HG02943 (cell line): ENCODE results near the gene ENTPD5.
"Not testable (repeated sequence)": the region's sequence is repeated elsewhere in the genome, so short reads cannot be mapped to it uniquely, and the experiment has no call there.

Experiments used
- ATAC-seq: cut with Tn5 transposase; IDR thresholded peaks from one replicate; pipeline ENCODE4 v1.9.1; 2021; ENCODE audit warnings: mild to moderate bottlenecking, low read depth, moderate library complexity; ENCODE audit not compliant: unreplicated experiment

Gene ENTPD5

DNA sequence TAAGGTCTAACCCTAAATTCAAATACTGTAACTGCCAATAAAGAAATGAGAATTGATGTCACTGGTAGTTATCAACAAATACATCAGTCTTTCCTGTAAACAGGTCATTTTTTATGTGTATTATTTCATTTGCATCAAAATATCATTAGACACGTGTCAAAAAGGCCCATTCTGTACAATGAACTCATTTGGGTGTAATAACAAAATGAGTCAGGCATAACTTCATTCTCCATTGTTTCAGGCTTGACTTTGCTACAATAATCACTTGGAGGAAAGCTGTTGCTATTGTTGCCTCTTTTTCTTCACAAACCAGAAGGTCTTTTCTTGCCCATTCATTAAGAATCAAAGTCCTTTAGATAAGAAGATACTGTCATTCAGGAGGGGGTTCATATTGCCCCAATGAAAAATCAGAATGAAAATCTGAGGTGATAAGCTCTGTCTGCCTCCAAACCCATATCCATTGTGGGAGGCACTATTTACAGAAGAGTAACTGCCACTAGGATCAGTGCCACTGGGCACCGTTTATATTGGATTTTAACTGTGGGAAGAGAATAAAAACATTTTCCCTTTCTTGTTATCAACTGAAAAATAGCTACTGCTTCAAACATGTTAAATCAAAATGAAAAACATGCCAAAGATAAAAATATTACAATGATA, 10.1 kb downstream of the ENTPD5 start:
- no peak for ATAC-seq

DNA sequence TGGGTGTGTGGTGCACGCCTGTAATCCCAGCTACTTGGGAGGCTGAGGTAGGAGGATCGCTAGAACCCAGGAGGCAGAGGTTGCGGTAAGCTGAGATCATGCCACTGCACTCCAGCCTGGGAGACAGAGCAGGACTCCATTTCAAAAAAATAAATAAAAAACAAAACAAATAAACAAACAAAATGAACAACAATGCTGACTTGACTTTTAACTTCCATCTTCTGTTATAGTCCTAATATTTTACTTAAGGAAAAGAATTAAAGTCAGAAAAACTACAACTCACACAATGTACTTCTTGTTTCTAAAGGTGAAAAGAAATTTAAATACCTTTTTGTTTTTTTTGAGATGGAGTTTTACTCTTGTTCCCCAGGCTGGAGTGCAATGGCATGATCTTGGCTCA, 13.4 kb downstream of the ENTPD5 start:
- ATAC-seq = not testable (repeated sequence)

DNA sequence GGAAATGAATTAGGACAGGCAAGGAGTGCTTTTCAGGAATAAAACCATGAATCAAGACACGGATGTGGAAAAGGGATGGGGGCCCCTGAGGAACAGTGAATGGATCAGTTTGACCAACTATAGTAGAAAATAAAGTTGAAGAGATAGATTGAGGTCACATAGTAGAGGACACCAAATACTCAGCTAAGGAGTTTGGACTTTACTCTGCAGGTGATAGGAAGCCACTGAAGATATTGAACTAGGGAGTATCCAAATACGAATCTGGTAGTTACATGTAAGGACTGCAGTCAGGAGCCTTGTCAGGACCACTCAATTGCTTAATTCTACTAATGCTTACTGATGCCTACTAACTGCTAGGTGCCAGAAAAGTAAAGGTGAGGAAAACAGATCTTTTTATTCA, 20.4 kb downstream of the ENTPD5 start:
- no peak for ATAC-seq

DNA sequence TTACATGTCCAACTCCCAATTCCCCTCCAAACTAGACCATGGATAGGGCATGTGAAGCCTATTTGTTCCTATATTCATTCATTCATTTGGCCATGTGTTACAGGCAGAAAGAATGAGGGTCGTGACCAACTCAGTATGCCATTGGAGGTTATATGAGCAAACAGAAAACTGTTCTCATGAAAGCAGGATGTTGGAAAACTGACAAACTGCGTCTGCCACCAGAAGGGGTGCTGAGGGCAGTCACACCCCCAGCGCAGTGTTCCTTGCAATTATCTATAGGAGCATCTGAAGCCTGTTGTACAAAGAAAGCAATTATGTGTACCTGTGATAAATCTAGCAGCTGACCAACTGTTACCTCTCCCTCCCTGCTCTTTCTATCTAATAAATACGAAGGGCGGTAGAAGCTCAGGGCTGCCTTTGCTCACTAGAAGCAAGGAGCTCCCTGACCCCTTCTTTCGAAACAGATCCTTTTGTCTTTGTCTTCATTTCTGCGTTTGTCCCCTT, 21.1 kb downstream of the ENTPD5 start:
- ATAC-seq = no peak

DNA sequence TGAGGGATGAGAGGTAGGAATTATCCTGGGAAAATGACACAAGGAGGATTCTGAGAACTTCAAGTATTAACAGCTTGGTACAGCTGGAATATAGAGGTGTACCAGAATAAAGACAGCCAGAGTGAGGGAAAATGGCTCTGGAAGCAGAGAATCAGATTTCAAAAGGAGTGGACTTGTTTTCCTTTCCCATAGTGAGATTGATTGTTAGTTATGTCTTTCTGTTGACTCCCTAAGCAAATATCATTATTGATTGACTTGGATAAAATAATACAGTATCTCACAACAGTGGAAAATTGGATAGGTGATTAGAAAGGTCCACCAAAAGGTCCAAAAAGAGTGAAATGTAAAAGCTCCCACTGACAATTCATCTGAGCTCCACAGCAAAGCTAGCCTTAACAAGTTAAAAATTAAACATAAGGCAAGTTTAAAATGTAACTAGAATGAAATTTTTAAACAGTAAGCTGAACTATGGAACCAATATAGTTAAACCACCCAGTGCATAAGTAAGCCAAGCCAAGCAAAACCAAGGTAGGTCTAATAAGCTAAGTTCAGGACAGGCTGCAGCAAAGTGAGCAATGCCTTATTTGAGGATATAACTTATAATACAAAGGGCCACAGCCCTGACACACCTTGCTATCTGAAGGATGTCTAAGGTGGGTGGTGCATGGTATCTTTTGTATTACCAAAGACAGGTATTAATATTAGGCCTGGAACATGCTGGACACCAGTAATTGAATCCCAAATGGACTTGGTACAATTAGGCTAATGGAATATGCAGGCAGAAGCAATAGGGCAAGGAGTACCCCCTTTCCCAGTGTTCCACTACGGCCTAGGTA, 21.8 kb downstream of the ENTPD5 start:
- ATAC-seq = no peak

DNA sequence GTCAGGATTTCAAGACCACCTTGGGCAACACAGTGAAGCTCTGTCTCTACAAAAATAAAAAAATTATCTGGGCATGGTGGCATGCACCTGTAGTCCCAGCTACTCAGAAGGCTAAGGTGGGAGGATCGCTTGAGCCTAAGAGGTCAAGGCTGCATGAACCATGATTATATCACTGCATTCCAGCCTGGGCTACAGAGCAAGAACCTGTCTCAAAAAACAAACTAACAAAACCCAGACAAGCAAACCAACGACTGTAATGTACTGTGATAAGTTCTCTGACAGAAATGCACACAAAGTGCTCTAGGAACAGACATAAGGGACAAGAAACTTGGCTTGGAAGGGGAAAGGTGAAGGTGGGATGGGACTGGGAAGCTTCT, 22.4 kb downstream of the ENTPD5 start:
- ATAC-seq = no peak

DNA sequence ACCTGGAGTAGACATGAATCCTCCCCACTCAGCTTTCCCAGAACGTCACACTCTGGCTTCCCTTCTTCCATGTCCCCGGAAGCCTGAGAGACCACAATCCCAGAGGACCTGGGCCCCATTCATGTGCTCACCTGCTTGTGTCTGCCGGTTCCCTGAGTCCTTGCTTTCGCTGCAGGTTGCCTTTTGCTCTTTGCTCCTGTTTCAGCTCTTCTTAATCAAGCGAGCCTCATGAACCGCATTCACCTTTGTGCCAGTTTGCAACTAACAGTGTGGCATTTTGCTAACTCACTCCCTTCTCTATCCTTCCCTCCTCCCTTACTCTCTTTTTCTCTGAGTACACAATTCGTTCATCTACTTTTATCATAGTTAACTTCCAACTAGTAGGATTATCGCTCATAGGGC, 23.1 kb downstream of the ENTPD5 start:
- ATAC-seq = no peak

DNA sequence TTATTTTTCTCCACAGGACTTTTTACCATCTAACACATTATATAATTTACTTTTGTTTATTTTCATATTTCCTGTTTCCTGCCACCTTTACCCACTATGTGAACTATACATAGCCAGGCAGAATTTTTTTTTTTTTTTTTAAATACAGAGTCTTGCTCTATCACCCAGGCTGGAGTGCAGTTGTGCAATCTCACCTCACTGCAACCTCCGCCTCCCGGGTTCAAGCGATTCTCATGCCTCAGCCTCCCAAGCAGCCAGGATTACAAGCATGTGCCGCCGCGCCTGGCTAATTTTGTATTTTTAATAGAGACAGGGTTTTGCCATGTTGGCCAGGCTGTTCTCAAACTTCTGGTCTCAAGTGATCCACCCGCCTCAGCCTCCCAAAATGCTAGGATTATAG, 24.2 kb downstream of the ENTPD5 start:
- ATAC-seq = not testable (repeated sequence)

DNA sequence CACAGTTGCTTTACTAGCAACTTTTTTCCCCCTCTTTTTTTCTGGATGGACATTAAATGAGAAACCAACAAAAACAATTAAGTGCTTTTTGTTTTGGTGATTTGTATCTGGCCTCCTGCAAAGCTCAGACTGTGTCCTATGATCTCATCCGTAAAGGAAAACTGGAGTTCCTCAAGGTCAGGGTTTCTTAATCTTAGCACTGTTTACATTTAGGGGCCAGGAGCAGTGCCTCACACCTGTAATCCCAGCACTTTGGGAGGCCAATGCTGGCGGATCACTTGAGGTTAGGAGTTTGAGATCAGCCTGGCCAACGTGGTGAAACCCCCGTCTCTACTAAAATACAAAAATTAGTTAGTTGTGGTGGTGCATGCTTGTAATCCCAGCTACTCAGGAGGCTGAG, 28.0 kb downstream of the ENTPD5 start:
- ATAC-seq = no peak

DNA sequence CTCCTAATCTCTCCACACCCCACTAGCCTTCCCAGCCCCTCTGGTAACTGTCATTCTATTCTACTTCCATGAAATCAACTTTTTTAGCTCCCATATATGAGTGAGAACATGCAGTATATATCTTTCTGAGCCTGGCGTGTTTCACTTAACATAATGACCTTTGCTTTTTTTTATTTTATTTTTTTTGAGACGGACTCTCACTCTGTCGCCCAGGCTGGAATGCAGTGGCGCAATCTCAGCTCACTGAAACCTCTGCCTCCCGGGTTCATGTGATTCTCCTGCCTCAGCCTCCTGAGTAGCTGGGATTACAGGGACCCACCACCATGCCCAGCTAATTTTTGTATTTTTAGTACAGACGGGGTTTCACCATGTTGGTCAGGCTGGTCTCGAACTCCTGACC, 30.4 kb downstream of the ENTPD5 start:
- ATAC-seq = not testable (repeated sequence)

DNA sequence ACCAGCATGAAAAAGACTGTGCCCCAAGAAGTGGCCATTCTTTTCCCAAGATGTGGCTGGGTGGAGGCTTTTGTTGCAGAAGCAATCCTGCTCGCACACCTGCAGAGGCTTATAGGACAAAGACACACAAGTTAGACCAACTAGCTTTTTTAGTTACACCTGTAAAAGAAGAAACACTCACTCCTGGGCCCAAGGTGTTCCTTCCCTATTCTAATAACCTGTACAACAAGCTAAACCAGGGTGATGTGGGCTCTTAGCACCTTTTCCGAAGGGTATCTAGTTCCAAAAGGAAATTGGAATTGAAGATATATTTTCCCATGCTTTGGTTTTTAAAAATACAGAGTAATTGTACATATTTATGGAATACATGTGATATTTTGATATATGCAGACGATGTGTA, 31.0 kb downstream of the ENTPD5 start:
- no peak for ATAC-seq

DNA sequence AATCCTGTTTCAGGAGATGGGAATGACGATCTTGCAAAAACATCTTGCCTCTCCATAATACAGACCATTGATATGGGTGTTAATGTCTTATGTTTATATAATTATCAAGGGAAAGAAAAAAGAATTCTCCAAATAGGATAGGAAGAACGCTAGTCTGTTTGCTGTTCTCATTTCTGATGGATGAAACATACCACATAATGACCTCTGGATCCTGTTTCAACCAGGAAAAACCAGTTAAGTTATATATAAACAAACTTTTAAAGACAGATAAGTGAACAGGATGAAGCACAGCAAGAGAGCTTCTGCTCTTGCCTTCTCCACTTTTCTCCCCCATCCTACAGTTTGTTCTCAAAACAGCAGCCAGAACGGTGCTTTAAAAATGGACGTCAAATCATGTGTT, 41.2 kb downstream of the ENTPD5 start:
- no peak for ATAC-seq

DNA sequence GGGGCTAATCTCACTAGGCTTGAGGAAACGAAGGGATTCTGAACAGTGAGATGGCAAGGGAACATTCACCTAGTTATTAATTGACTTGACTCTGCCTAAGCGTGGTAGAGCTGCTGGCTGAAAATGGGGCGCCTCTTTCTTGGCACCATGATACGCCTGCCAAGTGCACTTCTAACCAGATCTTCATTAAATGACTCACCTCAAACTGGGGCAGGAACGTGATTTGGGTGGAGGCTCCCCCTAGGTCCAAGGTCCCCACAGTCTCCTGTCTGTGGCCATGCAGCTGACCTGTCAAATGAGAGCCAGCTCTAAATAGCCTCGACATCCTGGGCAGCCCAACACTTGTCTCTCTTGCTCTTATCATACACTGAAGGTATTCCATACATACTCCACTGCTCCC, 43.0 kb downstream of the ENTPD5 start:
- no peak for ATAC-seq

DNA sequence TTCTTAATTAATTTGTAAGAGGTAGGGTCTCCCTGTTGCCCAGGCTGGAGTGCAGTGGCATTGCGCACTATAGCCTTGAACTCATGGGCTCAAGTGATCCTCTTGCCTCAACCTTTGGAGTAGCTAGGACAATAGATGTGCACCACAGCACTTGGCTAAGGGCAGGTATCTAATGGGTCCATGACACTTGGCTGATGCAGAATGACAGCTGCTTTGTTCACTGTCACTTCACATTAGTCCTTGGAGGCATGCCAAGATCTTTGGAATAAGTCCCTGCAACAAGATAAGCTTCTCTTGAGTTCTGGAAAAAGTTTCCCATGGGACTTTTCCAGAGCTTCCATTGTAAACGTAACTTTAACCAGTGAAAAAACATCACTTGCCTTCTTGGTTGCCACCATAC, 45.6 kb downstream of the ENTPD5 start:
- no peak for ATAC-seq

DNA sequence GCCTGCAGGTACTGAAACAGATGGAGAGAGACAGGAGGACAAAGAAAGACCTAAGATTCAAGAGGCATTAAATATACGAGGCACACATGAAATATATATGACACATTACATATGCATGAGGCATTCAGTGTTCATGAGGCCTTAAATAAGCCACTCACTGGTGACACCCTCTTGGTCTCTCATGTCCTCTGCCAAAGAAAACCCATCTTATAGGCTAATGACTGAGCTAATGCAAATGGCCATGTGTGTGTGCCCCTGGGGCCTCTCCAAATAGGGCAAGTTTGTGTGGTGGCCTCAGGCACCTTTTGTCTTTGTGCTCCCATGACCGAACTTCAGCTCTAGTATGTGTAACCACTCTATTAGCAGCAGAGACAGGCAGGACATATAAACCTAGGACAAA, 50.2 kb downstream of the ENTPD5 start:
- ATAC-seq = no peak

DNA sequence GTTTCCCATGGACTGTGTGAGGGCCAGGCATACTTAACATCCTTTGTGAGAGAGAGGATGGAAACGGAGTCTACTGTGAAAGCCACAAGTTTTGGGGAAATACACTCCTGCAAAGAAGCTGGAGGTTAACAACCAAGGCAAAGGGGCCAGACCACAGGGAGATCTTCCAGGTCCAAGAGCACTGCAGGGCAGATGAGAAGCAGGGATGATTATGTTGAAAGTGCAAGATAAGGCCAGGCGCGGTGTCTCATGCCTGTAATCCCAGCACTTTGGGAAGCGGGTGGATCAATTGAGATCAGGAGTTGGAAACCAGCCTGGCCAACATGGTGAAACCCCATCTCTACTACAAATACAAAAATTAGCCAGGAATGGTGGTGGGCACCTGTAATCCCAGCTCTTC, 53.9 kb downstream of the ENTPD5 start:
- no peak for ATAC-seq

DNA sequence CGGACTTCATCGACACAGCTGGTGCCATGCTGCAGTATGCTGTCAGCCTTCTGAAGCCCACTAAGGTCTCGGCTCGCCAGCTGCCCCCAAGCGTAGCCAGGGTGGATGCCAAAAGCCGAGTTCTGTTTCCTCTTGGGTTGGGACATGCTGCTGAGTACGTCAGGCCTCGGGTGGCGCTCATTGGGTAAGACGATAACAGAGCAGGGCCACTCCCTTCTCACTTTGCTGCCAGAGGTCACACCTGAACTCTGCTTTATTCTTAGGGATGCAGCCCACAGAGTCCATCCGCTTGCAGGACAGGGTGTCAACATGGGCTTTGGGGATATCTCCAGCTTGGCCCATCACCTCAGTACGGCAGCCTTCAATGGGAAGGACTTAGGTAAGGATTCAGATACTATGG, 57.9 kb downstream of the ENTPD5 start:
- no peak for ATAC-seq

DNA sequence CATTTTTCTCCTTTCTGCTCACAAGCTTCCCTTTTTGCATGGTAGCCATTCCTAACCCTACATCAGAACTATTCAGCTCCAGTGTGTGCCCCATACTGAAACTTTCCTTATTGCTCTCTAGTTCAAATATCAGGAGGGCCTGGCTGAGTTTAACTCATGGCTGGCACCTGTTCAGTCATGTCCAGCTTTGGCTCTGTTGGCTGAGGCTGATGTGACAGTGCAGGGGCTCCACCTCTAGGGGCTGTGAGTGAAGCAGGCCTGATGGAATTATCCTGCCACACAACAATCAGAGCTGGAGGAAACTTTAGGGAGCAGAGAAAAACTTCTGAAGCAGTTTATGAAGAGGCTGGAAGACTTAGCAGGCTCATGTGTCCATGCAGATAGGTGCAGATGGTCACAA, 60.5 kb downstream of the ENTPD5 start:
- no peak for ATAC-seq

DNA sequence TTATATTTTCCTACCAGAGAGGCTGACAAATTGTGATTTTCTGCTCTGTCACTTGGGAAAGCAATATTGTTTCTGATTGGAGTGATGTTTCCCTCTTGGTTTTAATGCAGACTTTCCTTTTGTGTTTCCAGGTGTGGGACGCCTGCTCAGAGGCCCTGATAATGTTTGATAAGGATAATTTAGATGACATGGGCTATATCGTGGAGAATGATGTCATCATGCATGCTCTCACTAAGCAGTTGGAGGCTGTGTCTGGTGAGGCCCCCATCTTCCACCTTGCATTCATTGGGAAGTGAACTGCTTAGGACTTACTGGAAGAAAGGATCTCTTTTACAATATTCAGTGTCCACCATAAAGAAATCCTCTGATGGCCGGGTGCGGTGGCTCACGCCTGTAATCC, 63.4 kb downstream of the ENTPD5 start:
- no peak for ATAC-seq

DNA sequence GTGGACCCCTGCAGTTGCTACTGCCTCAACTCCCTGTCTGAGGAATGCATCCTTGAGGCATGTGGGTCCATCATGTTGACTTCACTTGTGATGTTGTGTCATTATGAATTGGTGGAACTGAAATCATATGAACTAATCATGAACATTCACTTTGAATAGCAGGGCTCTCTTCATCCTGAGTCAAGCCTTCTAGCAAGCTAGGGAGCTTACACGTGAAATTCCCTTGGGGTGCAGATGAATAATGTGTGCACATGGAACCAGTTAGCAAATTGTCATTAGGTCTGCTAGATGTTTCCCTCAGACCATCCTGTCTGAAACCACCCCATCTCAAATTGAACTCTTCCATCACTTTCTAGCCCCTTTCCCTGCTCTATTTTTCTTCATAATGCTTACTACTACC, 65.4 kb downstream of the ENTPD5 start:
- no peak for ATAC-seq

DNA sequence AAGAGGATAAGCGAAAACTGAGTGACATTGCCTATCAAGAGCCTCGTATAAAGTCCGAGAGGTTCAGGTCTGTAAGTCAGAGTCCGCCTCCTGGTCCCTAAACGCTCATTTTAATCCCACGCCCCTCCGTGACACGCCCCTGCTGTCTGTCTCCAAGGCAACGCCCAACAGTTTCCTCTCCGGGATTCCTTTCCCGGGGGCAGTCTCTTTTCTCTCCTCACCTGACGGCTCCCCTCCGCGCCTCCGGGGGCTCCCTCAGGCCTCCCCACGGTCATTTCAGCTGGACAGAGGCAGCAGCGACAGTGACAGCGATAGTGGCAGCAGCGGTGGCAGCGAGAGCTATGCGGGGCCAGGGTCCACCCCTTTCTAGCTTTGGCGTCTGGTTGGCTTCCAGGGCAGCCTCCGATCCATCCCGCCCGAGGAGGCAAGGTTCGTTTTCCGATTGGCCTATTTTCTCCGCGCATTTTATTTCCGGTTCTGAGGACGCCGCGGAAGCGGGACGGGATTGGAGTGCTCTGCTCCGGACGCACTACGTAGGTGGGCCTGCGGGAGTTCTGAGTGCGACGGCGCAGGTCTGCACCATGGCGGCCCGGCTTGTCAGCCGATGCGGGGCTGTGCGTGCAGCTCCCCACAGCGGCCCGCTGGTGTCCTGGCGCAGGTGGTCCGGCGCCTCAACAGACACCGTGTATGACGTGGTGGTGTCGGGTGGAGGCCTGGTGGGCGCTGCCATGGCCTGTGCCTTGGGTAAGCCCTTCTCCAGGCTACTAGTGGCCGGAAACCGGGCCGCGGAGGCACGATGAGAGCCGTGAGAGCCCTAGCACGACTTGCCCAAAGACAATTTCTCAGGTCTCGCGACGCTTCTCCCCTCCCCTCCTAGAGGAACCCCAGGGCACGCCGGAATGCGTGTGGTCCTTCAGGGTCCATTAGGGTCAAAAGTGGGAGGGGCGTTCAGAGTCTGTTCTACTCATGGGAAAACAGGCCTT, 69.0 kb downstream of the ENTPD5 start, which contains the start of the genes COQ6 and FAM161B:
Gene COQ6, plus strand, starts transcription at position 551 of the 983 bp plus-strand sequence. Its CDS starts 31 bp downstream, at position 582.
Gene FAM161B, minus strand, starts transcription at position 343 of the 983 bp plus-strand sequence. Its CDS starts 68 bp downstream, at position 275.
- ATAC-seq = peak; percentile 81
